ENCODE measurements around the gene SLX4IP. TPM values are rescaled to one million over a fixed set of nuclear protein-coding genes. Genes with fewer than 3 reads are reported as not detected.

Gene SLX4IP
- polyA plus RNA-seq, 3 donors: 0.76 to 2.5 (median 1.1) TPM

DNA sequence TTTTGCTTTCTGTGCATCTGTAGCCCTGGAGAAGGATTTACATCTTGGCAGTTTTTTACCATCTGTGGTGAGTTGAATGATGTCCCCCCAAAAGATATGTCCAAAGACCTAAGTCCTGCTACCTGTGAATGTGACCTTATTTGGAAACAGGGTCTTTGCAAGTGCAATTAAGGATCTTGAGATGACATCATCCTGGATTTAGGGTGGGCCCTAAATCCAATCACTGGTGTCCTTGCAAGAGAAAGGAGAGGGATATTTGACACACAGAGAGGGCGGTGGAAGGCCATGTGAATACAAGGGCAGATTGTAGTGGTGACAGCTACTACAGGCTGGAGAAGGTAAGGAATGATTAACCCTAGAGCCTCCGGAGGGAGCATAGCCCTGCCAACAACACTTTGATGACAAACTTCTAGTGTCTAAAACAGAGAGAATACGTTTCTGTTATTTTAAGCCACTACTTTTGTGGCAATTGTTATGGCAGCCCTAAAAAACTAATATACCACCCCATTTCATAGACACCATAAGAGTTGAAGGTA lies 36.2 kb upstream of the SLX4IP start:
- intact Hi-C loops (cut with micrococcal nuclease): no loop called here
- peaks cover 0 to 7% (median 2%) of the 10 kb centered on the region in 7 donors for H3K9me3 Mint-ChIP-seq
- peaks cover 2 to 6% of the 10 kb centered on the region in 2 donors for H3K4me1 ChIP-seq (ENCODE audit: control insufficient read depth in 1 of 2, insufficient read depth in 2 of 2, low read length in 2 of 2)
- WGBS (ENCODE audit: insufficient coverage): 89% methylated on average over 1 of the region's 3 CpGs
- H3K4me2 ChIP-seq (replicated peaks; ENCODE audit: extremely low read depth, low read length, poor library complexity, severe bottlenecking): no peak overlapping the region
- H3K36me3 ChIP-seq (replicated peaks in 1 of 2; ENCODE audit: control insufficient read depth in 1 of 2, insufficient read depth in 2 of 2, low read length in 2 of 2): no peaks in the 10 kb centered on the region
- no peak overlapping the region for H2AFZ ChIP-seq (ENCODE audit: insufficient read depth, low read depth, low read length, poor library complexity, severe bottlenecking)
- no peak overlapping the region for H3K27ac Mint-ChIP-seq
- H4K20me1 ChIP-seq (ENCODE audit: insufficient read depth, low read length): no peaks in the 10 kb centered on the region
- TF ChIP-seq, protein P1, sequence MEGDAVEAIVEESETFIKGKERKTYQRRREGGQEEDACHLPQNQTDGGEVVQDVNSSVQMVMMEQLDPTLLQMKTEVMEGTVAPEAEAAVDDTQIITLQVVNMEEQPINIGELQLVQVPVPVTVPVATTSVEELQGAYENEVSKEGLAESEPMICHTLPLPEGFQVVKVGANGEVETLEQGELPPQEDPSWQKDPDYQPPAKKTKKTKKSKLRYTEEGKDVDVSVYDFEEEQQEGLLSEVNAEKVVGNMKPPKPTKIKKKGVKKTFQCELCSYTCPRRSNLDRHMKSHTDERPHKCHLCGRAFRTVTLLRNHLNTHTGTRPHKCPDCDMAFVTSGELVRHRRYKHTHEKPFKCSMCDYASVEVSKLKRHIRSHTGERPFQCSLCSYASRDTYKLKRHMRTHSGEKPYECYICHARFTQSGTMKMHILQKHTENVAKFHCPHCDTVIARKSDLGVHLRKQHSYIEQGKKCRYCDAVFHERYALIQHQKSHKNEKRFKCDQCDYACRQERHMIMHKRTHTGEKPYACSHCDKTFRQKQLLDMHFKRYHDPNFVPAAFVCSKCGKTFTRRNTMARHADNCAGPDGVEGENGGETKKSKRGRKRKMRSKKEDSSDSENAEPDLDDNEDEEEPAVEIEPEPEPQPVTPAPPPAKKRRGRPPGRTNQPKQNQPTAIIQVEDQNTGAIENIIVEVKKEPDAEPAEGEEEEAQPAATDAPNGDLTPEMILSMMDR (IDR thresholded peaks at IDR 0.05): no peak
- H3K36me3 Mint-ChIP-seq: peaks cover 3 to 8% of the 10 kb centered on the region in 2 donors
- no peak overlapping the region for H3K27ac ChIP-seq (ENCODE audit: low read depth in 1 of 2, low read length in 2 of 2)
- H3K79me2 ChIP-seq (ENCODE audit: insufficient read depth, low read length): no peaks in the 10 kb centered on the region
- no peaks in the 10 kb centered on the region for H3K27me3 Mint-ChIP-seq (ENCODE audit: low read depth in 3 of 3)
- H3K4me3 ChIP-seq (replicated peaks in 1 of 3; ENCODE audit: low read depth in 2 of 3, low read length in 3 of 3): no peak overlapping the region
- no peak for DNase-seq
- H3K4me3 Mint-ChIP-seq: no peak overlapping the region
- H3K27me3 ChIP-seq (ENCODE audit: control insufficient read depth in 2 of 2, insufficient read depth in 2 of 2, low read length in 2 of 2): no peaks in the 10 kb centered on the region
- no peaks in the 10 kb centered on the region for H3K9me3 ChIP-seq (replicated peaks in 1 of 2; ENCODE audit: control insufficient read depth in 1 of 2, insufficient read depth in 1 of 2, low read length in 2 of 2)
- no peak overlapping the region for H3K9ac ChIP-seq (ENCODE audit: insufficient read depth, low read length, poor library complexity, severe bottlenecking)
- peaks cover 9% of the 10 kb centered on the region for H3K4me1 Mint-ChIP-seq

DNA sequence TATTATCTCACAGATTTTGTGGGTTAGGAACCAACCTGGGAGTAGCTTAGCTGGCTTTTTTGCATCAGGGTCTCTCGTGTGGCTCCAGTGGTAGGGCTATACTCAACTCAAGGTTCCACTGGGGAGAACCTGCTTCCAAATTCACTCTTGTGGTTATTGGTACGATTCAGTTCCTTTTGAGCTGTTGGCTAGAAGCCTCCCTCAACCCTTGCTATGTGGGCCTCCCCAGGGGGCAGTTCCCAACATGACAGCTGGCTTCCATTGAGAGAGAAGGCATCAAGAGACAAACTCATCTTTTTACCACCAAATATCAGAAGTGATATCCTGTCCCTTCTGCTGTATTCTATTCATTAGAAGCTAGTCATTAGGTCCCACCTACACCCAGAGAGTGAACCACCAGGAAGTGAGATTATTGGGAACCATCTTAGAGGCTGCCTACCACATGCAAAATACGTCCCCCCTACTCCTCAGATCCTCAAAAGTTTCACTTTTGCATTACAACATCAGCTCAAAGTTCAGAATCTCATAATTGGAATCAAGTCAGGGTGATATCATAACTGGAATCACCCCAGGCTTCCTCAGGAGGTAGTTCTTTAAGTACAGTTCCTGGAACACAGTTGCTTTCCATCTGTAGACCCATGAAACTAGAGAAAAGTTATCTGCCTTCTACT lies 32.0 kb upstream of the SLX4IP start:
- Histone ChIP-seq H3K4me1 (ENCODE audit: control insufficient read depth in 1 of 2, insufficient read depth in 2 of 2, low read length in 2 of 2) (peaks cover 2 to 12% of the 10 kb centered on the region in 2 donors), H3K36me3 (replicated peaks in 1 of 2; ENCODE audit: control insufficient read depth in 1 of 2, insufficient read depth in 2 of 2, low read length in 2 of 2) (peaks cover 28% of the 10 kb centered on the region in 2 donors), H2AFZ (ENCODE audit: insufficient read depth, low read depth, low read length, poor library complexity, severe bottlenecking) (no peak overlapping the region), H3K79me2 (ENCODE audit: insufficient read depth, low read length) (no peaks in the 10 kb centered on the region), H3K27me3 (ENCODE audit: control insufficient read depth in 2 of 2, insufficient read depth in 2 of 2, low read length in 2 of 2) (no peaks in the 10 kb centered on the region), H3K9me3 (replicated peaks in 1 of 2; ENCODE audit: control insufficient read depth in 1 of 2, insufficient read depth in 1 of 2, low read length in 2 of 2) (no peaks in the 10 kb centered on the region), H4K20me1 (ENCODE audit: insufficient read depth, low read length) (no peaks in the 10 kb centered on the region), H3K9ac (ENCODE audit: insufficient read depth, low read length, poor library complexity, severe bottlenecking) (no peak overlapping the region), H3K4me2 (replicated peaks; ENCODE audit: extremely low read depth, low read length, poor library complexity, severe bottlenecking) (no peak overlapping the region), H3K27ac (ENCODE audit: low read depth in 1 of 2, low read length in 2 of 2) (no peak overlapping the region), H3K4me3 (replicated peaks in 1 of 3; ENCODE audit: low read depth in 2 of 3, low read length in 3 of 3) (no peak overlapping the region)
- no peak for DNase-seq
- intact Hi-C loops (cut with micrococcal nuclease): no loop called here
- peaks cover 22 to 24% of the 10 kb centered on the region in 2 donors for H3K36me3 Mint-ChIP-seq
- H3K4me1 Mint-ChIP-seq: peaks cover 15% of the 10 kb centered on the region
- no peak overlapping the region for H3K4me3 Mint-ChIP-seq
- H3K27me3 Mint-ChIP-seq (ENCODE audit: low read depth in 3 of 3): no peaks in the 10 kb centered on the region
- 100% methylated on average over 1 of the region's 3 CpGs for WGBS (ENCODE audit: insufficient coverage)
- H3K9me3 Mint-ChIP-seq: no peaks in the 10 kb centered on the region
- TF ChIP-seq, protein P1 (IDR thresholded peaks at IDR 0.05): no peak
- H3K27ac Mint-ChIP-seq: no peak overlapping the region

All from CD14-positive monocyte (primary cell).